ENCODE data around the gene TXNDC2.
"Not testable (repeated sequence)": the region's sequence is repeated elsewhere in the genome, so short reads cannot be mapped to it uniquely, and the experiment has no call there.

GRCh38 chr18:9897787-9898291, 12.1 kb downstream of the TXNDC2 start:
- not testable (repeated sequence) for TF ChIP-seq CTCF, POLR2A (IDR thresholded peaks at IDR 0.05)
